CD8-positive, alpha-beta memory T cell (primary cell): Measurements from ENCODE around the gene BCL2A1. TPM values are rescaled to one million over a fixed set of nuclear protein-coding genes. Genes with fewer than 3 reads are reported as not detected.

Experiments
- CTCF ChIA-PET: fragments of 350-600 bp; sonication (Branson Sonifier 250); formaldehyde crosslinking; loops from one replicate; lab custom pipeline; 2021; ENCODE audit warnings: antibody characterized with exemption; lab: Charles Lee
- POLR2A ChIA-PET: fragments of 350-600 bp; sonication (Branson Sonifier 250); formaldehyde crosslinking; loops from one replicate; lab custom pipeline; 2021; ENCODE audit warnings: antibody characterized with exemption; lab: Charles Lee
- DNase-seq, 5 donors: peaks; one replicate each; pipeline versions ENCODE4 v3.0.0 to v3.0.0-alpha.2; 2020 to 2022; ENCODE audit warnings: mixed read lengths in 1 of 5
- H3K27ac ChIP-seq: one replicate; pipeline ENCODE4 v1.7.0; 2013; ENCODE audit warnings: low read depth, mild to moderate bottlenecking, low read length, moderate library complexity
- H3K27me3 ChIP-seq: 2 replicates; pipeline ENCODE4 v1.7.0; 2013; ENCODE audit warnings: low read length, mild to moderate bottlenecking; ENCODE audit not compliant: insufficient read depth, poor library complexity, severe bottlenecking
- H3K36me3 ChIP-seq: 2 replicates; pipeline ENCODE4 v1.7.0; 2013; ENCODE audit warnings: mild to moderate bottlenecking, low read length, moderate library complexity; ENCODE audit not compliant: insufficient read depth
- H3K4me1 ChIP-seq: 2 replicates; pipeline ENCODE4 v1.7.0; 2013; ENCODE audit warnings: mild to moderate bottlenecking, low read length, moderate library complexity; ENCODE audit not compliant: insufficient read depth
- H3K4me3 ChIP-seq: 2 replicates; pipeline ENCODE4 v1.7.0; 2013; ENCODE audit warnings: mild to moderate bottlenecking, low read length
- H3K9me3 ChIP-seq: 2 replicates; pipeline ENCODE4 v1.7.0; 2013; ENCODE audit warnings: mild to moderate bottlenecking, low read length
- H3K27ac Mint-ChIP-seq, 8 donors: one replicate each; pipeline ENCODE4 v1.8.0; 2020 to 2021; ENCODE audit warnings: mixed read lengths in 8 of 8, mild to moderate bottlenecking in 6 of 8, inconsistent platforms in 3 of 8, moderate library complexity in 3 of 8
- H3K27me3 Mint-ChIP-seq, 2 donors: one replicate each; pipeline ENCODE4 v1.8.0; 2020 to 2021; ENCODE audit warnings: mixed read lengths in 2 of 2, mild to moderate bottlenecking in 1 of 2, moderate library complexity in 1 of 2
- H3K36me3 Mint-ChIP-seq, 3 donors: one replicate each; pipeline ENCODE4 v1.8.0; 2020 to 2021; ENCODE audit warnings: mixed read lengths in 3 of 3, inconsistent platforms in 1 of 3, mild to moderate bottlenecking in 1 of 3
- H3K4me1 Mint-ChIP-seq, 3 donors: one replicate each; pipeline ENCODE4 v1.8.0; 2020 to 2021; ENCODE audit warnings: mixed read lengths in 3 of 3, inconsistent platforms in 1 of 3, mild to moderate bottlenecking in 1 of 3
- H3K4me3 Mint-ChIP-seq, 7 donors: one replicate each; pipeline ENCODE4 v1.8.0; 2020 to 2021; ENCODE audit warnings: mixed read lengths in 7 of 7, mild to moderate bottlenecking in 6 of 7, moderate library complexity in 4 of 7, inconsistent platforms in 2 of 7
- H3K9me3 Mint-ChIP-seq, 5 donors: one replicate each; pipeline ENCODE4 v1.8.0; 2020 to 2022; ENCODE audit warnings: mixed read lengths in 5 of 5, mild to moderate bottlenecking in 3 of 5, moderate library complexity in 2 of 5, inconsistent platforms in 1 of 5
- polyA plus RNA-seq: library from polyadenylated mRNA; unstranded; fragments of 300-500 nt; fragmentation: Illumina TruSeq; gene quantifications from one replicate; pipeline ENCODE4 v1.2.3, GENCODE V29; 2021
- total RNA-seq, 2 experiments: library from RNA; stranded (reverse); gene quantifications; one replicate each; pipeline ENCODE4 v1.2.3, GENCODE V29; 2021

The BCL2A1 gene
- total and polyA plus RNA-seq, 3 experiments from 2014 or later = 29.5 to 56.8 (median 55.8) TPM

DNA sequence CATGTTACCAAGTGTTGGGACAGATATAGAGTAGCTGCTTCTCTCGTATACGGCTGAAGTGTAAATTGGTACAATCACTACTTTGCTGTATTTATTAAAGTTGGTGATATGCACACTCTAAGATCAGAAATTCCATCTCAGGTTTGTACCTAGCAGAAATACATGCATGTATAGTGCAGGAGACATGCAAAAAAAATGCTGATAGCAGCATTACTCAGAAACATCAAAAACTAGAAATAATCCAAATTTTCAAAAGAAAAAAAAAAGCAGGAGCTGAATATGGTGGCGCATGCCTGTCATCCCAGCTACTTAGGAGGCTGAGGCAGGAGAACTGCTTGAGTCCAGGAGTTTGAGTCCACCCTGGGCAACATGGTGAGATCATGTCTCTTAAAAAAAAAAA is 31.3 kb upstream of the BCL2A1 start:
- ChIA-PET CTCF (interaction anchor here (1.1 kb wide), 1 partner anchor 8 kb away, joined by 3 read pairs; no protein-coding TSS in a partner anchor), POLR2A (no interaction called here)
- H3K9me3 ChIP-seq = no peaks in the 10 kb centered on the region
- H3K9me3 Mint-ChIP-seq = no peaks in the 10 kb centered on the region
- peaks cover 0 to 2% of the 10 kb centered on the region in 2 donors for H3K27me3 Mint-ChIP-seq
- H3K4me3 ChIP-seq = no peak overlapping the region
- no peak overlapping the region for H3K27ac Mint-ChIP-seq
- H3K27ac ChIP-seq = no peak overlapping the region
- H3K4me1 Mint-ChIP-seq = no peaks in the 10 kb centered on the region
- no peak overlapping the region for H3K4me3 Mint-ChIP-seq
- H3K4me1 ChIP-seq = no peaks in the 10 kb centered on the region
- H3K36me3 ChIP-seq = no peaks in the 10 kb centered on the region
- DNase-seq = no peak
- H3K27me3 ChIP-seq = no peaks in the 10 kb centered on the region
- no peaks in the 10 kb centered on the region for H3K36me3 Mint-ChIP-seq

DNA sequence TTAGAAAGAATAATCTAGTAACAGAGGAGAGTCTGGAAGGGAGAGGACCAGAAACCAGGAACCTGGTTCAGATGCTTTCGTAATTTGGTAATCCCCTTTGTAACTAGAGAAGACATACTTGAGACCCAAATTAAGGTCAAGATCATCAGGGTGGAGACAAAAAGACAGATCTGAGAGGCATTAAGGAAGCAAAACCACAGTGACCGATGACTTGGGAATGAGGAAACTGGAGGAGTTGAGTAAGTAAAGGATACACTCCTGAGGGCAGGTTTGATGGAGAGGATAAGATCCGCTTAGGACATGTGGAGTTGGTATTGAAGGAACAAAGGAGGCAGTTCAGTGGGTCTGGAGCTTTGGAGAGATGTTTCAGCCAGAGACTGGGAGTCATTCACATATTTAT is 23.6 kb upstream of the BCL2A1 start:
- Mint-ChIP-seq H3K27me3 (peaks cover 5 to 9% of the 10 kb centered on the region in 2 donors), H3K9me3 (no peaks in the 10 kb centered on the region), H3K27ac (no peak overlapping the region), H3K4me3 (no peak overlapping the region), H3K4me1 (peaks cover 3 to 5% (median 3%) of the 10 kb centered on the region in 3 donors), H3K36me3 (no peaks in the 10 kb centered on the region)
- no peaks in the 10 kb centered on the region for H3K9me3 ChIP-seq
- H3K4me3 ChIP-seq = no peak overlapping the region
- ChIA-PET CTCF (interaction anchor here (1.0 to 4.9 kb wide), 2 partner anchors 99 to 612 kb away, joined by 4 to 44 read pairs; no protein-coding TSS in a partner anchor), POLR2A (no interaction called here)
- no peak overlapping the region for H3K27ac ChIP-seq
- no peaks in the 10 kb centered on the region for H3K4me1 ChIP-seq
- no peak for DNase-seq
- H3K36me3 ChIP-seq = no peaks in the 10 kb centered on the region
- H3K27me3 ChIP-seq = no peaks in the 10 kb centered on the region

DNA sequence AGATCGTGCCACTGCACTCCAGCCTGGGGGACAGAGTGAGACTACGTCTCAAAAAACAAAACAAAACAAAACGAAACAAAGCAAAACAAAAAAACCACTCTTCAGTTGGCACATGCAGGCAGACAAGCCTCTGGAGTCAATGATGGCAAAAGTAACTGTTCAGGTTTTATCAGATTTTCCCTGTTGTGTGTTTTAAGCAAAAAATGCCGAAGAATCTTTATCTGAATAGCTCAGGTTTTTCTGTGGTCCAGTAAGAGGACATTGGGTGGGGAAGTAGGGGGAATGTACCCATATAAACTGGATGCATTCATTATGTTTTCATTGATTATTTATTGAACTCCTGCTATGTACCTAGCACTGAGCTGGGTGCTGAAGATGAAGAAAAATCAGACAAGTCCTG is 20.8 kb upstream of the BCL2A1 start:
- Histone ChIP-seq H3K36me3 (no peaks in the 10 kb centered on the region), H3K27me3 (no peaks in the 10 kb centered on the region), H3K4me1 (no peaks in the 10 kb centered on the region), H3K27ac (no peak overlapping the region), H3K4me3 (no peak overlapping the region), H3K9me3 (no peaks in the 10 kb centered on the region)
- Mint-ChIP-seq H3K36me3 (no peaks in the 10 kb centered on the region), H3K4me3 (no peak overlapping the region), H3K4me1 (peaks cover 3 to 5% (median 3%) of the 10 kb centered on the region in 3 donors), H3K9me3 (no peaks in the 10 kb centered on the region), H3K27ac (no peak overlapping the region), H3K27me3 (peaks cover 5 to 11% of the 10 kb centered on the region in 2 donors)
- DNase-seq = no peak
- CTCF ChIA-PET = interaction anchor here (1.4 to 4.9 kb wide), 6 partner anchors 22 to 609 kb away, joined by 3 to 44 read pairs (median 8); partner anchors contain the start of gene MTHFS
- POLR2A ChIA-PET = no interaction called here

DNA sequence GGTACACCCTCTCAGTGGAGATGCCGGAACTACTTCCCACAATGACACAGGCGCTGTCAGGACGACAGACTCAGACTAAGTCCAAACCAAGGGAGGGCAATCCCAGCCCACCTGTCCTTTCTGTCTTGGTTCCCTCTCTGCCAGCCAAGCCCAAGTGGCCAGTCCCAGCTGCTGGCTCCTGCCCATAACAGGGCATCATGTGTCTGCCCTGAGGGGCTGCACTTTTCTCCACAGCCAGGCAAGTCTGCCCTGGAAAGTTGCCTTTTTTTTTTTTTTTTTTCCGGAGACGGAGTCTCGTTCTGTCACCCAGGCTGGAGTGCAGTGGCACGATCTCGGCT is 20.0 kb upstream of the BCL2A1 start:
- no peak overlapping the region for H3K27ac Mint-ChIP-seq
- ChIA-PET CTCF (interaction anchor here (4.9 kb wide), 1 partner anchor 609 kb away, joined by 44 read pairs; no protein-coding TSS in a partner anchor), POLR2A (no interaction called here)
- DNase-seq = no peak
- peaks cover 3 to 5% (median 3%) of the 10 kb centered on the region in 3 donors for H3K4me1 Mint-ChIP-seq
- no peaks in the 10 kb centered on the region for H3K27me3 ChIP-seq
- no peaks in the 10 kb centered on the region for H3K9me3 ChIP-seq
- no peaks in the 10 kb centered on the region for H3K4me1 ChIP-seq
- no peak overlapping the region for H3K4me3 Mint-ChIP-seq
- H3K27ac ChIP-seq = no peak overlapping the region
- H3K4me3 ChIP-seq = no peak overlapping the region
- H3K36me3 ChIP-seq = no peaks in the 10 kb centered on the region
- peaks cover 5 to 11% of the 10 kb centered on the region in 2 donors for H3K27me3 Mint-ChIP-seq
- H3K9me3 Mint-ChIP-seq = no peaks in the 10 kb centered on the region
- no peaks in the 10 kb centered on the region for H3K36me3 Mint-ChIP-seq

DNA sequence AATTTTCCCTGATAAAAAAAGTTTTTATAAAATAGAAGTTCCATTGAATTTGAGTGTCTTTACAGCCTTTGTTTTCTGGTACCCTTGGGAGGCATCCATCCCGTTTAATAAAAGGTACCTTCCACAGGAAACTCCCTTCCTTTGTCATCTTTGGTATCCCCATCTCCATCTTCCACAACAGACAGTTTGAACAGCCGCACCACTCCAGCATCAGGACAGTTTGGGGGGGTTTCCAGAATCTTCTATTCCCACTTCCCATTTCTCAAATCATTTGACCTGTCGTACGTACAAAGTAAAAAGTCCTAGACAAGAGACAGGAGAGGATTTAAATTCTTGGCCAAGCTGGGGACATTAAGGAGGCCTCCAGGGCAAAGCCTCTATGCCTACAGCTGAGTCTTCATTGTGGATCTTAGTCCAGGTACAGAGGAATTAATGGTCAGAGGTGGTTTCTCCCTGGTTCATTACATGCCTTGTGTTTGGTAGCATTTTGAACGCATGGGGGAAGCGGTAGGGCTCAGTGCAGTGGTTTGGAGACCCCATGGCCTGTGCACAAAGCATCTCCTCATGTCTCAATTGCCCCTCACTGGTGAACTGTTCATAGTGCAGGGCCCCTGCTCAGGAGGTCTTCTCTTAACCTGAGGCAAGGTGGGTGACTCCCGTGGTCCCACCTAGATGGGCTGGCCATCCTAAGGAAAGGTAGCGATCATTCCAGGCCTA is 19.4 kb upstream of the BCL2A1 start:
- no peak overlapping the region for H3K27ac Mint-ChIP-seq
- Histone ChIP-seq H3K4me1 (no peaks in the 10 kb centered on the region), H3K27me3 (no peaks in the 10 kb centered on the region), H3K9me3 (no peaks in the 10 kb centered on the region), H3K4me3 (no peak overlapping the region), H3K36me3 (no peaks in the 10 kb centered on the region), H3K27ac (no peak overlapping the region)
- H3K27me3 Mint-ChIP-seq = peaks cover 5 to 11% of the 10 kb centered on the region in 2 donors
- peaks cover 3 to 5% (median 3%) of the 10 kb centered on the region in 3 donors for H3K4me1 Mint-ChIP-seq
- DNase-seq = no peak
- ChIA-PET POLR2A (no interaction called here), CTCF (interaction anchor here (1.1 kb wide), 1 partner anchor 139 kb away, joined by 3 read pairs; no protein-coding TSS in a partner anchor)
- no peak overlapping the region for H3K4me3 Mint-ChIP-seq
- no peaks in the 10 kb centered on the region for H3K9me3 Mint-ChIP-seq
- H3K36me3 Mint-ChIP-seq = no peaks in the 10 kb centered on the region

DNA sequence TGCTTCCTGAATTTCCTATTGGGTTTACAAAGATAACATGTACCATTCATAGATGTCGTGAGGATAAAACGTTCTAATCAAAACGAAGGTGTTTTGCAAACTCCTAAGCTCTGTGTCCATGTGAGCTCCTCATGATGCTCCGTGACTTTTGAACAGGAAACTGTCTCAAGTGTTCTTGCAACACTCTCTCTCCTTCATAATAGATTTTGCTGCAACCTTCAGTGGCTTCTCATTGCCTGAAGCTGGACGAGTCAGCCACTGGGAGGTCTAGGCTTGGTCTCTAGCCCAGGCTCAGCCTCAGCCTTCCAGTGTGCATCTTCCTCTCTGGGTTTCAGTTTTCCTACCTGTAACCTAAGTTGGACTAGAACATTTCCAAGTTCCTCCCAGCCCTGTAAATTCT is 18.7 kb upstream of the BCL2A1 start:
- H3K36me3 Mint-ChIP-seq = no peaks in the 10 kb centered on the region
- peaks cover 3 to 5% (median 3%) of the 10 kb centered on the region in 3 donors for H3K4me1 Mint-ChIP-seq
- H3K9me3 ChIP-seq = no peaks in the 10 kb centered on the region
- no peaks in the 10 kb centered on the region for H3K36me3 ChIP-seq
- DNase-seq = no peak
- H3K27me3 ChIP-seq = no peaks in the 10 kb centered on the region
- H3K4me3 Mint-ChIP-seq = no peak overlapping the region
- no peaks in the 10 kb centered on the region for H3K4me1 ChIP-seq
- no peak overlapping the region for H3K4me3 ChIP-seq
- POLR2A ChIA-PET = no interaction called here
- no peaks in the 10 kb centered on the region for H3K9me3 Mint-ChIP-seq
- CTCF ChIA-PET = interaction anchor here (1.1 kb wide), 1 partner anchor 138 kb away, joined by 3 read pairs; no protein-coding TSS in a partner anchor
- H3K27ac Mint-ChIP-seq = peak overlapping the region in 2 of 8 donors; percentile 36 to 52
- H3K27me3 Mint-ChIP-seq = peaks cover 3 to 11% of the 10 kb centered on the region in 2 donors
- H3K27ac ChIP-seq = no peak overlapping the region

DNA sequence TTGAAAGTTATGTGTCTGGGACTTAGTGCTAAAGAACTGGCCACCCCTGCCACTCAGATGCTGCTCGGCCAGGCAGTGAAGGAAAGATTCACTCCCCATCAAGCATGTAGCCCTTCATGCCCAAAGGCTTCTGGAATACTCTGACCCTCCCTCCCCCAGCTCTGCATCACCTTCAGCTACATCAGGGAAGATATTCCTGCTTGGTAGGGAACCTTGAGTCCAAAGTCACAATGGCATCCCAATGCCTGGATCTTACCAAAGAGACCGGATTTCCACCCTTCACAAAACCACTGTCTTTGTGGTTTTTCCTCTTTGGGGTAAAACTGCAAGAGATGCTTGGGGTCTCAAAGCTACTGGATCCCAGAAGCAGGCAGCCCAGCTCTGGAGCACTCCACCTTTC is 18.2 kb upstream of the BCL2A1 start:
- no peak overlapping the region for H3K27ac ChIP-seq
- no peak overlapping the region for H3K27ac Mint-ChIP-seq
- ChIA-PET CTCF (interaction anchor here (1.1 kb wide), 1 partner anchor 138 kb away, joined by 3 read pairs; no protein-coding TSS in a partner anchor), POLR2A (no interaction called here)
- H3K4me3 ChIP-seq = no peak overlapping the region
- no peaks in the 10 kb centered on the region for H3K36me3 Mint-ChIP-seq
- no peaks in the 10 kb centered on the region for H3K9me3 Mint-ChIP-seq
- H3K4me1 Mint-ChIP-seq = peaks cover 3 to 5% (median 3%) of the 10 kb centered on the region in 3 donors
- no peaks in the 10 kb centered on the region for H3K4me1 ChIP-seq
- peaks cover 0 to 8% of the 10 kb centered on the region in 2 donors for H3K27me3 Mint-ChIP-seq
- H3K9me3 ChIP-seq = no peaks in the 10 kb centered on the region
- no peak for DNase-seq
- H3K27me3 ChIP-seq = no peaks in the 10 kb centered on the region
- H3K4me3 Mint-ChIP-seq = no peak overlapping the region
- H3K36me3 ChIP-seq = no peaks in the 10 kb centered on the region

DNA sequence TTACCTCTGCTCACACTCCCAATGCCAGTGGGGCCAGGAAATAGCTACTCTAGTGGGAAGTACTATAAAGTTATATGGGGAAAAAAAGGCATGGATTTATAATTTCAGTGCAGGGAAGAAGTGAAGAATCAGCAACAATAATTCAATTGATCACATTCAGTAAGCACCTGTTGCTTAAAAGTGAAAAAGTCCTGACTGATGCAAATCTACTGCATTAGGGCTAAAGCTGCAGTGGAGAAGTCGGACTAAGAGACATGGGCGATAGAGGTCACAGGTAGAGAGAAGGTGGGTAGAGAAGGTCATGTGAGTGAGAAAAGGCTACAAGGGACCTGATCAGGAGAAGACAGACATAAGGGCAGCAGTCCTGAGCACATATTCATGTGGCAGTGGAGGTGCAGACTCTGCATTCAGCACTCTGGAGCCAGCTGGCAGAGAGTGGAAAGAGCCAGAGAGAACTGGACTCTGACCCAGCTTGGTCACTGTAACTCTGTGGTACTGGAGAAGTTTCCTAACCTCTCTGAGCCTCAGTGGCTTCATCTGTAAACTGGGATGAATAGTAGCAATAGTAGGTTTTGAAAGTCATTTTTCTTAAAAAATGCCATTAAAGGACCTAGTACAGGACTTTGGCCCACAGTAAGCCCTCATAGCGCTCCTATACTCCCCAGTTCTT is 17.6 kb upstream of the BCL2A1 start:
- H3K27ac Mint-ChIP-seq = no peak overlapping the region
- no peaks in the 10 kb centered on the region for H3K9me3 Mint-ChIP-seq
- no peaks in the 10 kb centered on the region for H3K36me3 ChIP-seq
- CTCF ChIA-PET = no interaction called here
- no peak for DNase-seq
- POLR2A ChIA-PET = no interaction called here
- no peak overlapping the region for H3K27ac ChIP-seq
- H3K4me1 ChIP-seq = no peaks in the 10 kb centered on the region
- no peak overlapping the region for H3K4me3 ChIP-seq
- H3K4me3 Mint-ChIP-seq = no peak overlapping the region
- H3K9me3 ChIP-seq = no peaks in the 10 kb centered on the region
- H3K27me3 ChIP-seq = no peaks in the 10 kb centered on the region
- no peaks in the 10 kb centered on the region for H3K36me3 Mint-ChIP-seq
- peaks cover 3 to 4% (median 3%) of the 10 kb centered on the region in 3 donors for H3K4me1 Mint-ChIP-seq
- peaks cover 0 to 6% of the 10 kb centered on the region in 2 donors for H3K27me3 Mint-ChIP-seq
